GM19372 (cell line): Measurements from ENCODE around the gene UNC93B1.
A peak's percentile ranks its signal among the peaks of the same experiment; 100 is the strongest.

ENCODE experiments used
- ATAC-seq: cut with Tn5 transposase; IDR thresholded peaks from one replicate; pipeline ENCODE4 v1.9.1; 2021; ENCODE audit warnings: mild to moderate bottlenecking, low read depth, moderate library complexity; ENCODE audit not compliant: unreplicated experiment

The UNC93B1 gene

GRCh38 chr11:68003846-68004550 is at the start of gene UNC93B1:
UNC93B1 (minus strand) TSS chr11:68004097; CDS start chr11:68004043, 54 bp downstream.
- ATAC-seq = peak; percentile 66

GRCh38 chr11:68053117-68053516 is 49.2 kb upstream of the UNC93B1 start:
- no peak for ATAC-seq

GRCh38 chr11:68052137-68052873 is 48.4 kb upstream of the UNC93B1 start:
- no peak for ATAC-seq

- no peak for ATAC-seq
These were observed 47.6 kb upstream of the UNC93B1 start for GRCh38 chr11:68051191-68052136.

GRCh38 chr11:68050371-68050841 is 46.5 kb upstream of the UNC93B1 start:
- ATAC-seq = no peak

GRCh38 chr11:68049509-68050370 is 45.8 kb upstream of the UNC93B1 start:
- ATAC-seq = no peak

- no peak for ATAC-seq
These were observed 45.0 kb upstream of the UNC93B1 start for GRCh38 chr11:68048681-68049508.

GRCh38 chr11:68047437-68048290 is 43.8 kb upstream of the UNC93B1 start:
- no peak for ATAC-seq

GRCh38 chr11:68044898-68045351 is 41.0 kb upstream of the UNC93B1 start:
- no peak for ATAC-seq

- no peak for ATAC-seq
These were observed 40.4 kb upstream of the UNC93B1 start for GRCh38 chr11:68044145-68044813.

GRCh38 chr11:68043349-68044144 is 39.6 kb upstream of the UNC93B1 start:
- ATAC-seq = no peak

- no peak for ATAC-seq
These were observed 39.1 kb upstream of the UNC93B1 start for GRCh38 chr11:68043029-68043348.

GRCh38 chr11:68042219-68043028 is 38.5 kb upstream of the UNC93B1 start:
- no peak for ATAC-seq

GRCh38 chr11:68041617-68042218 is 37.8 kb upstream of the UNC93B1 start:
- no peak for ATAC-seq

GRCh38 chr11:68040957-68041591 is 37.2 kb upstream of the UNC93B1 start:
- ATAC-seq = no peak
